A549 (cell line): ENCODE measurements around the gene BIRC5.

Experiments
- CBX2 ChIP-seq: fragments of 200-600 bp; sonication (generic); IDR thresholded peaks from 2 replicates; pipeline ENCODE4 v1.6.1; 2016; ENCODE audit warnings: low read depth, mild to moderate bottlenecking, borderline replicate concordance
- EP300 ChIP-seq, 2 experiments: fragments of >200 bp; sonication (Bioruptor Twin); formaldehyde crosslinking; IDR thresholded peaks; 2 replicates in 1 of 2; 3 replicates in 1 of 2; pipeline ENCODE4 v1.6.1; 2016 to 2017
- ZC3H11A ChIP-seq: fragments of 450-650 bp; IDR thresholded peaks from 2 replicates; pipeline ENCODE4 v1.6.1; 2014; ENCODE audit warnings: antibody characterized with exemption, mild to moderate bottlenecking

DNA sequence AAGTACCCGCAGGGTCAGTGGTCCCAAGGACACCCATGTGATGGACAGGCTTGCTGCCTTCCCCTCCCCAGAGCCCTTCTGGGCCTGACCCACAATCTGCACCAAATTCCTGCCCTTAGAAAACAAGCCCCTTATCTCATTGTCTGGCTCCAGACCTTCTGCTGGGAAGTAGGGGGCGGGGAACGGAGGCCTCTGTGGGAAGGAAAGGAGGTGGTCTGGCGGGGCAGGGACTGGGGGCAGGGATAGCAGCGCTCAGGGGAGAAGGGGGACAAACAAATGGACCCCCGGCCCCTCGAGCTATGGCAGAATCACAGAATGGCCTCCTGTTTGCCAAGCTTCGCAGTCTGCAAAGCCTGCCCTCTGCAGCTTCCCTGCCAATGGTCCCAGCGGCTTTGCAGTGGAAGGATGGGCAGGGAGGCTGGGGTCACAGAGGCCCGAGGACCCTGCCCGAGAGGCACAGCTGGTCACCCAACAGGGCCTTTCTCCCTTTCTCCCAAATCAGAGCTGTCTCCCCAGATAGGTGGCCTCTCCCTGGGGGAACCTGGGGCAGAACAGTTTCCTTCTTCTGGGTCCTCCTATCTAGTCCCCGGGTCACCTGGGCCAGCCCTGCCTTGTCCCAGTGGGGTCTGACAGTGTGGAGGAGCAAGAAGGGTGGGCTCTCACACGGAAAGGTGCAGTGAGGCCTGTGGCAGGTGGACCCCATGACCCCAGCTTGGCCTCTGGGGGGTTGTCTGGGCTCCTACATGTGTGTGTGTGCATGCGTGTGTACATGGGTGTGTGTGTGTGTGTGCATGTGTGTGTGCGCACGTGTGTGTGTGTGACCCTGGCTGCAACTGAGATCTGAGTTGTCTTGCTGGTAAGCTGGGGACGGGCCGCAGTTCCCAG is 42.9 kb downstream of the BIRC5 start:
- TF ChIP-seq EP300 (IDR thresholded peaks at IDR 0.05) (no peak), ZC3H11A (no peak), CBX2 (no peak)
